Small intestine (tissue), 7 donors: ENCODE results near the gene TNIK. TPM values are rescaled to one million over a fixed set of nuclear protein-coding genes. Genes with fewer than 3 reads are reported as not detected.
"Not testable (repeated sequence)": the region's sequence is repeated elsewhere in the genome, so short reads cannot be mapped to it uniquely, and the experiment has no call there.

Experiments
- DNase-seq, 2 donors: peaks; one replicate each; pipeline versions ENCODE4 v3.0.0 to v3.0.0-alpha.2; 2013
- FAIRE-seq: peaks from 2 replicates; lab custom pipeline; 2012; peaks lifted over from hg19 to GRCh38; lab: Jason Lieb, UNC
- H3K27ac ChIP-seq, 3 donors: one replicate each; pipeline ENCODE4 v1.5.1; 2013; ENCODE audit warnings: low read length in 2 of 3, mild to moderate bottlenecking in 2 of 3, control low read depth in 1 of 3, inconsistent platforms in 1 of 3, low read depth in 1 of 3, moderate library complexity in 1 of 3
- H3K27me3 ChIP-seq, 3 donors: one replicate each; pipeline ENCODE4 v1.6.1; 2013; ENCODE audit warnings: low read length in 3 of 3, inconsistent platforms in 1 of 3; ENCODE audit not compliant: control insufficient read depth in 3 of 3, insufficient read depth in 3 of 3
- H3K36me3 ChIP-seq, 3 donors: one replicate each; pipeline ENCODE4 v1.6.1; 2013; ENCODE audit warnings: low read length in 3 of 3, inconsistent platforms in 1 of 3, low read depth in 1 of 3, mild to moderate bottlenecking in 1 of 3, moderate library complexity in 1 of 3; ENCODE audit not compliant: control insufficient read depth in 3 of 3, insufficient read depth in 2 of 3
- H3K4me1 ChIP-seq, 3 donors: one replicate each; pipeline ENCODE4 v1.6.1; 2013; ENCODE audit warnings: low read length in 2 of 3, inconsistent platforms in 1 of 3, low read depth in 1 of 3, mild to moderate bottlenecking in 1 of 3, moderate library complexity in 1 of 3; ENCODE audit not compliant: control insufficient read depth in 3 of 3, insufficient read depth in 2 of 3
- H3K4me3 ChIP-seq, 3 donors: one replicate each; pipeline ENCODE4 v1.5.1; 2013; ENCODE audit warnings: low read length in 3 of 3, control low read depth in 1 of 3, inconsistent platforms in 1 of 3, low read depth in 1 of 3, mild to moderate bottlenecking in 1 of 3, moderate library complexity in 1 of 3
- H3K9me3 ChIP-seq, 2 donors: one replicate each; pipeline ENCODE4 v1.6.1; 2013; ENCODE audit warnings: low read depth in 1 of 2, low read length in 1 of 2; ENCODE audit not compliant: control insufficient read depth in 2 of 2, insufficient read depth in 1 of 2
- WGBS, 3 donors: extraction: QIAGEN DNeasy Blood & Tissue Kit; methylation state at CpG; one replicate each; pipeline ENCODE4 v1.1.7; 2013; 5-methylcytosine and 5-hydroxymethylcytosine counted together
- polyA plus RNA-seq, 4 donors: library from polyadenylated mRNA; stranded (reverse) in 3 of 4; unstranded in 1 of 4; fragments of 200-250 nt in 3 of 4; fragments of 120-200 nt in 1 of 4; gene quantifications; one replicate each; pipeline versions ENCODE4 v1.2.1 to v1.2.3, GENCODE V29; 2013
- donor health status: healthy with polysubstance abuse.
- donor health status: control.
- donor health status: control.
- donor health status: Bipolar disorder and iron deficiency.
- donor health status: healthy.

TNIK gene
- polyA plus RNA-seq, 4 donors: 14.9 to 38.7 (median 27.5) TPM

GRCh38 chr3:171312741-171313140 lies 147.5 kb downstream of the TNIK start:
- no peaks in the 10 kb centered on the region for H3K27me3 ChIP-seq
- DNase-seq (peak in 1 of 2 donors; percentile 18), FAIRE-seq (no peak)
- no peaks in the 10 kb centered on the region for H3K36me3 ChIP-seq
- H3K4me1 ChIP-seq: peaks cover 0 to 4% (median 2%) of the 10 kb centered on the region in 3 donors
- H3K4me3 ChIP-seq: no peak overlapping the region
- peaks cover 0 to 3% of the 10 kb centered on the region in 2 donors for H3K9me3 ChIP-seq
- 72 to 86% (median 80%) methylated on average over 8 of the region's 8 CpGs for WGBS, 3 donors
- no peak overlapping the region for H3K27ac ChIP-seq

- WGBS, 3 donors: 68 to 82% (median 75%) methylated on average over 6 of the region's 6 CpGs
- Histone ChIP-seq H3K9me3 (peaks cover 0 to 3% of the 10 kb centered on the region in 2 donors), H3K4me3 (no peak overlapping the region), H3K27me3 (no peaks in the 10 kb centered on the region), H3K4me1 (peaks cover 0 to 4% (median 0%) of the 10 kb centered on the region in 3 donors), H3K36me3 (no peaks in the 10 kb centered on the region), H3K27ac (no peak overlapping the region)
- DNase-seq (no peak), FAIRE-seq (no peak)
Observed at GRCh38 chr3:171311784-171312183, 148.4 kb downstream of the TNIK start.

- FAIRE-seq: no peak
- no peaks in the 10 kb centered on the region for H3K36me3 ChIP-seq
Observed at GRCh38 chr3:171309906-171310359, 150.3 kb downstream of the TNIK start.

GRCh38 chr3:171307988-171308387 lies 152.2 kb downstream of the TNIK start:
- DNase-seq (no peak), FAIRE-seq (no peak)
- H3K36me3 ChIP-seq: no peaks in the 10 kb centered on the region
- H3K4me1 ChIP-seq: no peaks in the 10 kb centered on the region
- 95 to 100% (median 97%) methylated on average over 2 of the region's 2 CpGs for WGBS, 3 donors
- peaks cover 0 to 3% of the 10 kb centered on the region in 2 donors for H3K9me3 ChIP-seq
- H3K27ac ChIP-seq: no peak overlapping the region
- no peaks in the 10 kb centered on the region for H3K27me3 ChIP-seq
- H3K4me3 ChIP-seq: no peak overlapping the region

More at GRCh38 chr3:171309906-171310359, 150.3 kb downstream of the TNIK start:
- H3K4me3 ChIP-seq: no peak overlapping the region
- peaks cover 0 to 2% (median 0%) of the 10 kb centered on the region in 3 donors for H3K4me1 ChIP-seq
- no peak overlapping the region for H3K27ac ChIP-seq
- H3K27me3 ChIP-seq: no peaks in the 10 kb centered on the region
- H3K9me3 ChIP-seq: peaks cover 0 to 3% of the 10 kb centered on the region in 2 donors
- DNase-seq: no peak

GRCh38 chr3:171307046-171307585 lies 153.1 kb downstream of the TNIK start:
- Histone ChIP-seq H3K27ac (no peak overlapping the region), H3K4me1 (no peaks in the 10 kb centered on the region), H3K27me3 (no peaks in the 10 kb centered on the region), H3K4me3 (no peak overlapping the region), H3K9me3 (peaks cover 0 to 3% of the 10 kb centered on the region in 2 donors), H3K36me3 (no peaks in the 10 kb centered on the region)
- no peak for DNase-seq
- no peak for FAIRE-seq
- 80 to 89% (median 89%) methylated on average over 4 of the region's 4 CpGs for WGBS, 3 donors

- Histone ChIP-seq H3K9me3 (peaks cover 0 to 3% of the 10 kb centered on the region in 2 donors), H3K27ac (no peak overlapping the region), H3K4me3 (no peak overlapping the region), H3K4me1 (no peaks in the 10 kb centered on the region), H3K36me3 (no peaks in the 10 kb centered on the region), H3K27me3 (no peaks in the 10 kb centered on the region)
- WGBS, 3 donors: 59 to 76% (median 75%) methylated on average over 6 of the region's 6 CpGs
- DNase-seq (peak; percentile 8 to 26), FAIRE-seq (no peak)
Observed at GRCh38 chr3:171306631-171307030, 153.6 kb downstream of the TNIK start.

GRCh38 chr3:171305823-171306222 lies 154.4 kb downstream of the TNIK start:
- H3K9me3 ChIP-seq, H3K4me1 ChIP-seq, H3K27me3 ChIP-seq, DNase-seq, H3K36me3 ChIP-seq, H3K27ac ChIP-seq, H3K4me3 ChIP-seq, FAIRE-seq: not testable (repeated sequence)
- 81 to 100% (median 90%) methylated on average over 3 of the region's 3 CpGs for WGBS, 3 donors

- H3K4me1 ChIP-seq, H3K36me3 ChIP-seq, H3K27me3 ChIP-seq, DNase-seq, H3K9me3 ChIP-seq, FAIRE-seq, H3K4me3 ChIP-seq, H3K27ac ChIP-seq: not testable (repeated sequence)
- 95 to 98% (median 96%) methylated on average over 4 of the region's 4 CpGs for WGBS, 3 donors
Observed at GRCh38 chr3:171304498-171304897, 155.7 kb downstream of the TNIK start.

- not testable (repeated sequence) for H3K4me1 ChIP-seq, H3K4me3 ChIP-seq, H3K27ac ChIP-seq, FAIRE-seq, H3K27me3 ChIP-seq, DNase-seq, H3K36me3 ChIP-seq, H3K9me3 ChIP-seq
- 88 to 100% (median 90%) methylated on average over 1 of the region's 1 CpG for WGBS, 3 donors
Observed at GRCh38 chr3:171304017-171304416, 156.2 kb downstream of the TNIK start.
